MM.1S (cell line): ENCODE data around the gene LARGE1.

ENCODE experiments used
- DNase-seq: peaks from one replicate; pipeline ENCODE4 v3.0.0-alpha.2; 2015
- H2AFZ ChIP-seq: fragments of 300-600 bp; sonication (generic); 2 replicates; pipeline ENCODE4 v1.6.0; 2016; ENCODE audit warnings: antibody characterized with exemption, low read length
- H3F3A ChIP-seq: fragments of 300-600 bp; sonication (generic); 2 replicates; pipeline ENCODE4 v1.6.1; 2016; ENCODE audit warnings: mild to moderate bottlenecking, antibody characterized with exemption, low read length, moderate library complexity, mixed read lengths; ENCODE audit not compliant: insufficient read depth
- H3K27ac ChIP-seq: fragments of 300-600 bp; sonication (generic); 2 replicates; pipeline ENCODE4 v1.5.1; 2016; ENCODE audit warnings: mild to moderate bottlenecking, low read length
- H3K27me3 ChIP-seq: fragments of 300-600 bp; sonication (generic); replicated peaks from 2 replicates; pipeline ENCODE4 v1.6.0; 2016; ENCODE audit warnings: low read length; ENCODE audit not compliant: insufficient read depth
- H3K36me3 ChIP-seq: fragments of 300-600 bp; sonication (generic); replicated peaks from 2 replicates; pipeline ENCODE4 v1.6.1; 2016; ENCODE audit warnings: mild to moderate bottlenecking, low read length, mixed read lengths; ENCODE audit not compliant: insufficient read depth
- H3K4me1 ChIP-seq: fragments of 300-600 bp; sonication (generic); 2 replicates; pipeline ENCODE4 v1.6.1; 2016; ENCODE audit warnings: low read length, mixed read lengths
- H3K4me2 ChIP-seq: fragments of 300-600 bp; sonication (generic); 2 replicates; pipeline ENCODE4 v1.6.0; 2016; ENCODE audit warnings: low read depth, low read length
- H3K4me3 ChIP-seq: fragments of 300-600 bp; sonication (generic); 2 replicates; pipeline ENCODE4 v1.5.1; 2016; ENCODE audit warnings: low read length, mixed read lengths
- H3K79me2 ChIP-seq: fragments of 300-600 bp; sonication (generic); 2 replicates; pipeline ENCODE4 v1.6.1; 2016; ENCODE audit warnings: mixed run types, low read length, mixed read lengths
- H3K9ac ChIP-seq: fragments of 300-600 bp; sonication (generic); 2 replicates; pipeline ENCODE4 v1.6.1; 2016; ENCODE audit warnings: low read length, mixed read lengths
- H3K9me2 ChIP-seq: fragments of 300-600 bp; sonication (generic); replicated peaks from 2 replicates; pipeline ENCODE4 v1.6.1; 2016; ENCODE audit warnings: mild to moderate bottlenecking, low read length, mixed read lengths; ENCODE audit not compliant: insufficient read depth
- H3K9me3 ChIP-seq: fragments of 300-600 bp; sonication (generic); replicated peaks from 2 replicates; pipeline ENCODE4 v1.6.1; 2016; ENCODE audit warnings: mild to moderate bottlenecking, low read length, mixed read lengths; ENCODE audit not compliant: insufficient read depth
- H4K20me1 ChIP-seq: fragments of 300-600 bp; sonication (generic); 2 replicates; pipeline ENCODE4 v1.6.1; 2016; ENCODE audit warnings: mild to moderate bottlenecking, low read length, moderate library complexity, mixed read lengths; ENCODE audit not compliant: insufficient read depth
- EZH2 ChIP-seq: fragments of 300-600 bp; sonication (generic); optimal IDR thresholded peaks from 2 replicates; pipeline ENCODE3; 2017; ENCODE audit warnings: low read depth, mild to moderate bottlenecking, antibody characterized with exemption, low read length, mixed read lengths
- EZH2phosphoT487 ChIP-seq: fragments of 300-600 bp; sonication (generic); IDR thresholded peaks from 2 replicates; pipeline ENCODE4 v1.6.1; 2018; ENCODE audit warnings: antibody characterized with exemption, low read length
- TF ChIP-seq, protein P1 (sequence below): fragments of 300-600 bp; sonication (generic); IDR thresholded peaks from 2 replicates; pipeline ENCODE4 v1.5.1; 2016; ENCODE audit warnings: antibody characterized with exemption, low read length, mixed read lengths

The LARGE1 gene

DNA sequence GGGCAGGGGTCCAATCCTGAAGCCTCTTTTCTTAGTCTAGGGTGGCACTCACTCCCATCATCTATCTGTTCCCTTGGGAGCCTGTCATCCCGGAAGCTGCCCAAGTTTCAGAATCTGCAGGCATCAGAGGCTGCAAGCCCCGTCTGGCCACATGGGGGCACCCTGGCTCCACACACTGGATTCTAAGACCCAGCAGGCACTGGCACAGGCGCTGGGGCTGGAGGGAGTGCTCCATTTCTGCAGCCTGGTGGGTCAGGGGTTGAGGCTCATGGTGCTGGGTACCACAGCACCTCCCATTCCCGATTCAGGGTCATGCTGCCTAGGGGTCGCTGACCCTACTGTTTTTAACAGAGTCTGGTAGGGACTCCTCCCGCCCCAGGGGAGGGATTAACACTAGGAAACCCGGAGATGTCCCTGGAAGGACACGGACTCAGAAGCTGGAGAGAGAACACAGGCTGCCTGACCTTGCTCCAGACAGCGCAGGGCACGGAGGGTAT, 618.2 kb downstream of the LARGE1 start:
- no peaks in the 10 kb centered on the region for H3K9me2 ChIP-seq
- DNase-seq: peak; percentile 68
- H4K20me1 ChIP-seq: no peaks in the 10 kb centered on the region
- no peak overlapping the region for H3K27ac ChIP-seq
- H3F3A ChIP-seq: no peaks in the 10 kb centered on the region
- H3K9me3 ChIP-seq: no peaks in the 10 kb centered on the region
- H3K4me2 ChIP-seq: no peak overlapping the region
- H3K9ac ChIP-seq: no peak overlapping the region
- H3K4me3 ChIP-seq: no peak overlapping the region
- TF ChIP-seq EZH2phosphoT487 (no peak), EZH2 (no peak)
- TF ChIP-seq, protein P1, sequence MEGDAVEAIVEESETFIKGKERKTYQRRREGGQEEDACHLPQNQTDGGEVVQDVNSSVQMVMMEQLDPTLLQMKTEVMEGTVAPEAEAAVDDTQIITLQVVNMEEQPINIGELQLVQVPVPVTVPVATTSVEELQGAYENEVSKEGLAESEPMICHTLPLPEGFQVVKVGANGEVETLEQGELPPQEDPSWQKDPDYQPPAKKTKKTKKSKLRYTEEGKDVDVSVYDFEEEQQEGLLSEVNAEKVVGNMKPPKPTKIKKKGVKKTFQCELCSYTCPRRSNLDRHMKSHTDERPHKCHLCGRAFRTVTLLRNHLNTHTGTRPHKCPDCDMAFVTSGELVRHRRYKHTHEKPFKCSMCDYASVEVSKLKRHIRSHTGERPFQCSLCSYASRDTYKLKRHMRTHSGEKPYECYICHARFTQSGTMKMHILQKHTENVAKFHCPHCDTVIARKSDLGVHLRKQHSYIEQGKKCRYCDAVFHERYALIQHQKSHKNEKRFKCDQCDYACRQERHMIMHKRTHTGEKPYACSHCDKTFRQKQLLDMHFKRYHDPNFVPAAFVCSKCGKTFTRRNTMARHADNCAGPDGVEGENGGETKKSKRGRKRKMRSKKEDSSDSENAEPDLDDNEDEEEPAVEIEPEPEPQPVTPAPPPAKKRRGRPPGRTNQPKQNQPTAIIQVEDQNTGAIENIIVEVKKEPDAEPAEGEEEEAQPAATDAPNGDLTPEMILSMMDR: peak; percentile 94
- no peak overlapping the region for H2AFZ ChIP-seq
- H3K36me3 ChIP-seq: no peaks in the 10 kb centered on the region
- H3K4me1 ChIP-seq: no peaks in the 10 kb centered on the region
- no peaks in the 10 kb centered on the region for H3K79me2 ChIP-seq
- H3K27me3 ChIP-seq: no peaks in the 10 kb centered on the region

DNA sequence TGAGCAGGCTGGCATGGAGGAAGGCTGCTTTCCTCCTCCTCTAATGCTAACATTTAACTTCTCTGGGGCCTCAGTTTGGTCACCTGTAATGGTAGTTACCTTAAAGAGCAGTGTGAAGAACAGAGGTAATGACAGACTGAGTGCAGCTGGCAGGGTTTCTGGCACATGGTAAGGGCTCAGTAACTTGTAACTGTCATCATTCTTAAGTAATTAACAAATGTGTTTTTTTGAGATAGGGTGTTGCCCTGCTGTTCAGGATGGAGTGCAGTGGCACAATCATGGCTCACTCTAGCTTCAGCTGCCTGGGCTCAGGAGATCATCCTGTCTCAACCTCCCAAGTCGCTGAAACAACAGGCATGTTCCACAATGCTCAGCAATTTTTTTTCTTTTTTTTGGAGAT, 620.1 kb downstream of the LARGE1 start:
- no peaks in the 10 kb centered on the region for H3K9me3 ChIP-seq
- no peak overlapping the region for H3K9ac ChIP-seq
- TF ChIP-seq, protein P1: no peak
- TF ChIP-seq EZH2phosphoT487 (no peak), EZH2 (no peak)
- H3K4me3 ChIP-seq: no peak overlapping the region
- H3K79me2 ChIP-seq: no peaks in the 10 kb centered on the region
- no peak for DNase-seq
- no peaks in the 10 kb centered on the region for H3K36me3 ChIP-seq
- no peaks in the 10 kb centered on the region for H3K27me3 ChIP-seq
- no peaks in the 10 kb centered on the region for H3K9me2 ChIP-seq
- no peaks in the 10 kb centered on the region for H4K20me1 ChIP-seq
- no peak overlapping the region for H2AFZ ChIP-seq
- no peak overlapping the region for H3K27ac ChIP-seq
- no peaks in the 10 kb centered on the region for H3F3A ChIP-seq
- H3K4me2 ChIP-seq: no peak overlapping the region
- no peaks in the 10 kb centered on the region for H3K4me1 ChIP-seq

DNA sequence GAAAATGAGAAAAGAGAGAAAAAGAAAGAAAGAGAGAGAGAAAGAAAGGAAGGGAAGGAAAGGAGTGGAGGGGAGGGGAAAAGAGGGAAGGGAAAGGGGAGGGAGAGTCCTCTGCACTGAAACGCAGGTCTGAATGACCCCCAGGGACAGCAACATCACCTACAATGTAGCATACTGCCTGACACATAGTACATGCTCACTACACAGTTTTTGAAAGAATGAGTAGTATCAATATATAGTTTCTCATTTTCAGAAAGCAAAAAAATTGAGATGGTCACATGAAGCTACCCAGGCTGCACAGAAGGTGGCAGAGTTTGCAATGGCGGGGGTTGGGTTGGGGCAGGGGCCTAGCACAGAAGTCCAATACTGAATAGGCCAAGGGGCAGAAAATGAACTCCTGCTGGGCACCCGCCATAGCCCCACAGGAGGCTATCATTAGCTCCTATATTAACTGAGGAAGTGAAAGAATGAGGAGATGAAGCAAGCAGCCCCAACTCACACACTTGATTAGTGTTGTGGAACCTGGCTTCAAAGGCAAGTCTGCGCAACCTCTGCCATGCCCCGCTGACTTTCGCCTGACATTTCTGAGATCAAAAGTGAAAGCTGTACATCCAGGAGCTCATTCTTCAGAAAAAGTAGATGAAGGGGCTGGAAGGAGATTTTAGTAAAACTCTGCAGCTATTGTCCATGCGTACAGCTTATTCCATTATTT, 620.9 kb downstream of the LARGE1 start:
- H3K79me2 ChIP-seq: no peaks in the 10 kb centered on the region
- no peak overlapping the region for H2AFZ ChIP-seq
- H4K20me1 ChIP-seq: no peaks in the 10 kb centered on the region
- DNase-seq: no peak
- TF ChIP-seq, protein P1: no peak
- no peak for TF ChIP-seq EZH2
- TF ChIP-seq EZH2phosphoT487: no peak
- no peaks in the 10 kb centered on the region for H3K9me3 ChIP-seq
- no peak overlapping the region for H3K27ac ChIP-seq
- no peaks in the 10 kb centered on the region for H3K4me1 ChIP-seq
- no peaks in the 10 kb centered on the region for H3K9me2 ChIP-seq
- H3F3A ChIP-seq: no peaks in the 10 kb centered on the region
- H3K9ac ChIP-seq: no peak overlapping the region
- no peaks in the 10 kb centered on the region for H3K36me3 ChIP-seq
- no peaks in the 10 kb centered on the region for H3K27me3 ChIP-seq
- no peak overlapping the region for H3K4me3 ChIP-seq
- H3K4me2 ChIP-seq: no peak overlapping the region
